Breast epithelium (tissue), 3 donors: Measurements from ENCODE around the gene ATP8B4.

ENCODE experiments used
- CTCF ChIP-seq, 3 donors: fragments of 450-650 bp; IDR thresholded peaks; one replicate each; pipeline ENCODE4 v1.5.1; 2016 to 2017; ENCODE audit warnings: antibody characterized with exemption in 3 of 3, mild to moderate bottlenecking in 3 of 3, moderate library complexity in 3 of 3
- POLR2A ChIP-seq: fragments of 450-650 bp; IDR thresholded peaks from one replicate; pipeline ENCODE4 v1.6.1; 2016; ENCODE audit warnings: antibody characterized with exemption, mild to moderate bottlenecking, moderate library complexity
- POLR2AphosphoS5 ChIP-seq, 3 donors: sonication (generic); formaldehyde crosslinking; IDR thresholded peaks; one replicate each; pipeline ENCODE4 v1.6.1; 2017; ENCODE audit warnings: antibody characterized with exemption in 3 of 3

GRCh38 chr15:49990835-49991545 lies 128.0 kb downstream of the ATP8B4 start:
- no peak for TF ChIP-seq CTCF (IDR thresholded peaks at IDR 0.05)
- TF ChIP-seq POLR2A: no peak
- no peak for TF ChIP-seq POLR2AphosphoS5 (IDR thresholded peaks at IDR 0.05)
